ENCODE data around the gene CACNB3. TPM values are rescaled to one million over a fixed set of nuclear protein-coding genes. Genes with fewer than 3 reads are reported as not detected.
A peak's percentile ranks its signal among the peaks of the same experiment; 100 is the strongest.

Gene CACNB3
- total and polyA plus RNA-seq, 2 of the 8 experiments (the other 6 are each of a cell fraction or from before 2014, with no cell fraction given): 12.5 to 16.0 TPM

GRCh38 chr12:48832321-48833060, 14.2 kb downstream of the CACNB3 start:
- CTCF ChIA-PET (ENCODE audit: partially characterized antibody): interaction anchor here (1.0 to 10.1 kb wide), 6 partner anchors 13 to 164 kb away, joined by 3 to 121 read pairs (median 4); partner anchors contain the start of genes CACNB3 and DDX23
- H4K91ac ChIP-seq (replicated peaks; ENCODE audit: insufficient read length, low read length): no peak overlapping the region
- peaks cover 51 to 87% (median 82%) of the 10 kb centered on the region in 4 experiments for H3K36me3 ChIP-seq (ENCODE audit: control insufficient read depth in 2 of 4, insufficient read depth in 4 of 4, low read length in 3 of 4)
- FAIRE-seq: no peak
- no peak overlapping the region for H3K4me2 ChIP-seq (ENCODE audit: insufficient read depth in 1 of 2, low read depth in 2 of 2, low read length in 2 of 2)
- H4K20me1 ChIP-seq (replicated peaks in 1 of 2; ENCODE audit: control insufficient read depth in 1 of 2, insufficient read depth in 2 of 2, low read length in 2 of 2): peaks cover 5 to 15% of the 10 kb centered on the region in 2 experiments
- POLR2A ChIA-PET (ENCODE audit: partially characterized antibody): interaction anchor here (0.7 to 8.3 kb wide), 5 partner anchors 9 to 33 kb away, joined by 3 to 48 read pairs (median 6); partner anchors contain the start of genes DDX23 and RND1
- H3K4me1 ChIP-seq (replicated peaks in 1 of 4; ENCODE audit: control insufficient read depth in 3 of 4, insufficient read depth in 4 of 4, low read length in 3 of 4): no peaks in the 10 kb centered on the region
- no peak overlapping the region for H4K5ac ChIP-seq (ENCODE audit: insufficient read length, low read depth, low read length)
- no peak for TF ChIP-seq TAF1 (IDR thresholded peaks at IDR 0.05; ENCODE audit: low read depth, low read length)
- no peak for TF ChIP-seq EGR1 (IDR thresholded peaks at IDR 0.05; ENCODE audit: borderline replicate concordance, low read depth, low read length)
- peak in 1 of 2 experiments; percentile 16; a peak in 1 of 4 replicates for TF ChIP-seq RAD21 (IDR thresholded peaks at IDR 0.05 in 1 of 2, conservative IDR thresholded peaks at IDR 0.05 in 1 of 2; ENCODE audit: low read depth in 2 of 2, low read length in 2 of 2)
- no peak for TF ChIP-seq SIN3A (conservative IDR thresholded peaks at IDR 0.05 in 1 of 2, IDR thresholded peaks at IDR 0.05 in 1 of 2; ENCODE audit: low read depth in 1 of 2, low read length in 2 of 2)
- no peak for TF ChIP-seq TEAD4 (IDR thresholded peaks at IDR 0.05; ENCODE audit: low read depth, low read length)
- TF ChIP-seq EZH2 (IDR thresholded peaks at IDR 0.05; ENCODE audit: low read depth, low read length, severe bottlenecking): no peak
- no peak for TF ChIP-seq BRCA1 (IDR thresholded peaks at IDR 0.05; ENCODE audit: low read depth, low read length)
- no peaks in the 10 kb centered on the region; a peak in 1 of 4 replicates for H3K79me2 ChIP-seq (ENCODE audit: control insufficient read depth in 1 of 2, insufficient read depth in 2 of 2, low read length in 2 of 2)
- 90% methylated on average over 12 of the region's 12 CpGs; no CpG with 5 or more reads in 1 of the 2 experiments for WGBS, 2 experiments (ENCODE audit: extremely low coverage in 1 of 2, insufficient coverage in 1 of 2, insufficient read length in 1 of 2, insufficient replicate concordance in 2 of 2, low coverage in 1 of 2, low lambda C conversion rate in 2 of 2, missing lambda C conversion rate in 1 of 2)
- no peak overlapping the region for H2AK5ac ChIP-seq (ENCODE audit: low read depth, low read length)
- H2BK120ac ChIP-seq (replicated peaks; ENCODE audit: low read depth, low read length): no peak overlapping the region
- no peak overlapping the region for H3K56ac ChIP-seq (replicated peaks; ENCODE audit: insufficient read length, low read depth, low read length)
- no peak overlapping the region for H3K27ac ChIP-seq (ENCODE audit: low read depth, low read length)
- no peak overlapping the region for H3K18ac ChIP-seq (ENCODE audit: extremely low read depth, low read length)
- no peaks in the 10 kb centered on the region for H3K79me1 ChIP-seq (ENCODE audit: low read depth, low read length)
- DNase-seq (ENCODE audit: low read depth in 1 of 2, low spot score in 2 of 2): no peak
- H2BK15ac ChIP-seq (ENCODE audit: low read length): no peak overlapping the region
- H3K4ac ChIP-seq (replicated peaks; ENCODE audit: insufficient read length, low read depth, low read length): no peak overlapping the region
- H3K4me3 ChIP-seq (ENCODE audit: extremely low read depth in 1 of 4, insufficient read depth in 2 of 4, low read depth in 3 of 4, low read length in 4 of 4): no peak overlapping the region
- no peak overlapping the region for H4K8ac ChIP-seq (ENCODE audit: extremely low read depth, insufficient read depth, low read length)
- H3K9ac ChIP-seq (replicated peaks in 1 of 4; ENCODE audit: extremely low read depth in 1 of 4, low read depth in 3 of 4, low read length in 3 of 4): no peak overlapping the region
- H2BK5ac ChIP-seq (ENCODE audit: low read depth, low read length): no peak overlapping the region
- H3K14ac ChIP-seq (ENCODE audit: insufficient read length): no peak overlapping the region
- no peaks in the 10 kb centered on the region for H3K27me3 ChIP-seq (replicated peaks in 1 of 4; ENCODE audit: control insufficient read depth in 3 of 4, extremely low read depth in 1 of 4, insufficient read depth in 3 of 4, low read length in 3 of 4)
- no peak overlapping the region for H2BK20ac ChIP-seq (ENCODE audit: low read length)
- H2AFZ ChIP-seq (ENCODE audit: low read length): no peak overlapping the region
- no peaks in the 10 kb centered on the region for H3K23me2 ChIP-seq (ENCODE audit: low read depth, low read length)
- no peak overlapping the region for H2BK12ac ChIP-seq (ENCODE audit: low read depth, low read length)
- H3K9me3 ChIP-seq (ENCODE audit: insufficient read depth in 2 of 2, low read depth in 1 of 2, low read length in 1 of 2): no peaks in the 10 kb centered on the region; a peak in 1 of 4 replicates
- no peak overlapping the region for H3K23ac ChIP-seq (ENCODE audit: insufficient read length)

All from H1 (cell line).